Activated CD8-positive, alpha-beta T cell treated with anti-CD3 and anti-CD28 coated beads for 36 hours (primary cell): ENCODE results near the gene PRKAR2B. TPM values are rescaled to one million over a fixed set of nuclear protein-coding genes. Genes with fewer than 3 reads are reported as not detected.

Experiments
- ATAC-seq: fragments of 200-7000 bp; cut with Tn5 transposase; one replicate; pipeline ENCODE4 v1.10.0; 2021; ENCODE audit warnings: mild to moderate bottlenecking, moderate library complexity
- CTCF ChIA-PET: fragments of 350-600 bp; sonication (Branson Sonifier 250); formaldehyde crosslinking; loops from one replicate; lab custom pipeline; 2021; ENCODE audit warnings: antibody characterized with exemption; lab: Charles Lee
- POLR2A ChIA-PET: fragments of 350-600 bp; sonication (Branson Sonifier 250); formaldehyde crosslinking; loops from one replicate; lab custom pipeline; 2021; ENCODE audit warnings: antibody characterized with exemption; lab: Charles Lee
- DNase-seq: peaks from one replicate; pipeline ENCODE4 v3.0.0-alpha.2; 2020
- H3K27ac Mint-ChIP-seq: one replicate; pipeline ENCODE4 v1.8.0; 2021; ENCODE audit warnings: mild to moderate bottlenecking, mixed read lengths
- H3K27me3 Mint-ChIP-seq: one replicate; pipeline ENCODE4 v1.8.0; 2021; ENCODE audit warnings: mixed read lengths
- H3K36me3 Mint-ChIP-seq: one replicate; pipeline ENCODE4 v1.8.0; 2021; ENCODE audit warnings: low read depth, mixed read lengths
- H3K4me1 Mint-ChIP-seq: one replicate; pipeline ENCODE4 v1.8.0; 2021; ENCODE audit warnings: low read depth, mixed read lengths
- H3K4me3 Mint-ChIP-seq: one replicate; pipeline ENCODE4 v1.8.0; 2021; ENCODE audit warnings: mild to moderate bottlenecking, moderate library complexity, mixed read lengths
- H3K9me3 Mint-ChIP-seq: one replicate; pipeline ENCODE4 v1.8.0; 2021; ENCODE audit warnings: mixed read lengths
- CTCF ChIP-seq: fragments of 200-600 bp; IDR thresholded peaks from one replicate; pipeline ENCODE4 v1.8.0; 2022; ENCODE audit warnings: antibody characterized with exemption, mild to moderate bottlenecking
- intact Hi-C: fragments of 100-400 bp; cut with micrococcal nuclease; formaldehyde crosslinking; loops from one replicate; pipeline ENCODE4 v1.10.0; 2022
- total RNA-seq, 2 experiments: library from RNA; stranded (reverse); gene quantifications; one replicate each; pipeline ENCODE4 v1.2.3, GENCODE V29; 2021

PRKAR2B gene
- total RNA-seq, 2 experiments from 2014 or later = 1.1 to 1.3 TPM

GRCh38 chr7:107115114-107115513 is 70.6 kb downstream of the PRKAR2B start:
- Mint-ChIP-seq H3K4me1 (no peaks in the 10 kb centered on the region), H3K36me3 (no peaks in the 10 kb centered on the region), H3K27ac (no peak overlapping the region), H3K4me3 (no peak overlapping the region), H3K9me3 (no peaks in the 10 kb centered on the region), H3K27me3 (peaks cover 1% of the 10 kb centered on the region)
- ATAC-seq (no peak), DNase-seq (no peak)
- intact Hi-C loops = no loop called here
- ChIA-PET CTCF (interaction anchor here (0.9 kb wide), 1 partner anchor 19 kb away, joined by 3 read pairs; no protein-coding TSS in a partner anchor), POLR2A (no interaction called here)
- no peak for TF ChIP-seq CTCF

GRCh38 chr7:107115762-107116540 is 71.4 kb downstream of the PRKAR2B start:
- ATAC-seq = no peak
- ChIA-PET POLR2A (no interaction called here), CTCF (no interaction called here)
- Mint-ChIP-seq H3K27me3 (peaks cover 1% of the 10 kb centered on the region), H3K4me1 (no peaks in the 10 kb centered on the region), H3K36me3 (no peaks in the 10 kb centered on the region), H3K9me3 (no peaks in the 10 kb centered on the region), H3K4me3 (no peak overlapping the region), H3K27ac (no peak overlapping the region)
- DNase-seq = no peak
- no peak for TF ChIP-seq CTCF
- intact Hi-C loops = no loop called here

- H3K27ac Mint-ChIP-seq = no peak overlapping the region
- H3K27me3 Mint-ChIP-seq = peaks cover 1% of the 10 kb centered on the region
- intact Hi-C loops = no loop called here
- ATAC-seq (no peak), DNase-seq (no peak)
- no peak overlapping the region for H3K4me3 Mint-ChIP-seq
- no peaks in the 10 kb centered on the region for H3K36me3 Mint-ChIP-seq
- TF ChIP-seq CTCF = no peak
- no peaks in the 10 kb centered on the region for H3K4me1 Mint-ChIP-seq
- CTCF ChIA-PET = interaction anchor here (1.3 kb wide), 2 partner anchors 15 to 169 kb away, joined by 3 to 4 read pairs; no protein-coding TSS in a partner anchor
- no peaks in the 10 kb centered on the region for H3K9me3 Mint-ChIP-seq
- POLR2A ChIA-PET = no interaction called here
These were observed 73.8 kb downstream of the PRKAR2B start for GRCh38 chr7:107118109-107118900.

- intact Hi-C loops = no loop called here
- Mint-ChIP-seq H3K27ac (no peak overlapping the region), H3K4me3 (no peak overlapping the region), H3K36me3 (no peaks in the 10 kb centered on the region), H3K4me1 (no peaks in the 10 kb centered on the region), H3K9me3 (no peaks in the 10 kb centered on the region), H3K27me3 (no peaks in the 10 kb centered on the region)
- no peak for DNase-seq
- TF ChIP-seq CTCF = no peak
- no peak for ATAC-seq
- ChIA-PET CTCF (no interaction called here), POLR2A (no interaction called here)
These were observed 75.0 kb downstream of the PRKAR2B start for GRCh38 chr7:107119376-107120105.
